GM19372 (cell line): ENCODE data around the gene LIX1L.

Experiments used
- ATAC-seq: cut with Tn5 transposase; IDR thresholded peaks from one replicate; pipeline ENCODE4 v1.9.1; 2021; ENCODE audit warnings: mild to moderate bottlenecking, low read depth, moderate library complexity; ENCODE audit not compliant: unreplicated experiment

LIX1L gene

DNA sequence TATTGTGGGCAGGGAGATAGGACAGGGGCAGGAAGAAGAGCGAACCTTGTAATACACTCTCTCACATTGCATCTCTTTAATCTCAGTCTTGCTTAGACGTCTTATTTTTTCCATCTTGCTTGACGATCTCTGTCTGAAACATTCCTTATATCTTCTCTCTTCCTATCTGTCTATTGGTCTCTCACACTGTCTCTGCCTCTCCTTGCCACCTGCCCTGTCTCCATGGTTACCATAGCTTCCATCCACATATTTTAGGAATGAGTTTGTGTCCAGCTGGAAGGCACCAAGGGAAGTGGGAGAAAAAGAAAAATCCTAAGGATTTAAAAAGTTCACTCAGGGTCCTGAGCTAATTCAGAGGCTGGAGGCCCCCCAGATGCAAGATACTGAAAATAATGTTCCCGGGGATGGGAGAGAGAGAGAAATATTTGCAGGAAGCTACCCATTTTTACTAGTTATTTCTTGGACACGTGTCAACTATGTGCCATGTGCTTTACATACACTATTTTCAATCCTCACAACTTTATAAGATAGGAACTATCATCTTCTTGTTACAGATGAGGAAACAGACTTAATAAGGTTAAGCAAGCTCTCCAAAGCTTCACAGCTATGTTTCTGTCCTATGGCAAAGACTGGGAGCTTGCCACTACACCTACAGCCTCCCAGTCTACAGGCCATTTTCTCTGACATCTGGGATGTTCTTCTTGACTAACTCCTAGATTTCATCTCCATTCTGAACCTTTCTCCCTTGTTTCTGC is 5.6 kb upstream of the LIX1L start:
- ATAC-seq = no peak

DNA sequence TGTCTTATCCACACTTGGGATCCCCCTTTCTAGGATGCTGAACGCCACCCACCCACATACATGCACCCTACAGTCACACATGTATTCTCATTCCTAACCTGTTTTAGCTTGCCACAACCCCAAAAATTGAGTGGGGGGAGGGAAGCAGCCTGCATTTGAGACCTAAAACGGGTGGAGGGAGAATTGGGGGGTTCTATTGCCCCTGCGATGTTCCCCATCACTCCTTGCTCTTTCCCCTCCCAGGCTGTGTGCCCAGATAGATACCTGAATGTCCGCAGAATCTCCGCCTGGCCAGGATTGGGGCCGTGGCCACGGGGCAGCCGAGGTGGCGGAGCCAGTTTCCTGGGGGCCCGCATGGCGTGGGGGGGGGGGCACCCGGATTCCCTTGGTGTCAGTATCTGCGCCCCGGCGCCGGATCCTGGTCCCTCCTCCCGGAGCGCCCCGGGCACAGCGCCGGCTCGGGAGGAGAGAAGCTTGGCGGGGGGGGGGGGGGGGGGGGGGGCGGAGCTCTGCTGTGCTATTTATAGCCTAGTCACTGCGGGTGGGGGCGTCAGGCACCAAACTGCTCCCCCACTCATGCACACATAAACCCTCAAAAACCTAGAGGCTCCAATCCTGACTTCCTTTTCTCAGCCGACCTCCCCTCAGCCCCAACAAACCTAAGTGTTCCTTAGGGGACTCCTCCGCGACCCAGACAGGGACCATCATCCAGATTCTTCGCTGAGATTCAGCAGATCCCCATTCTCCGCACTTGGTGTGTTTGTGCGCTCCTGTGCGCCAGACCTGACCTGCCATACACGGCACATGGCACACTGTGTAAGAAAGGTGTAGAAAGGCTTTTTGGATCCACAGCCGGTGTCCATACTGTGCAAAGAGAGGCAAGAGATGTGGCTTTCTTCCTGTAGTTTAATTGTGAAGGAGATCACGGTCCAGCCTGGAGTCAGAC is 4.6 kb upstream of the LIX1L start:
- no peak for ATAC-seq

DNA sequence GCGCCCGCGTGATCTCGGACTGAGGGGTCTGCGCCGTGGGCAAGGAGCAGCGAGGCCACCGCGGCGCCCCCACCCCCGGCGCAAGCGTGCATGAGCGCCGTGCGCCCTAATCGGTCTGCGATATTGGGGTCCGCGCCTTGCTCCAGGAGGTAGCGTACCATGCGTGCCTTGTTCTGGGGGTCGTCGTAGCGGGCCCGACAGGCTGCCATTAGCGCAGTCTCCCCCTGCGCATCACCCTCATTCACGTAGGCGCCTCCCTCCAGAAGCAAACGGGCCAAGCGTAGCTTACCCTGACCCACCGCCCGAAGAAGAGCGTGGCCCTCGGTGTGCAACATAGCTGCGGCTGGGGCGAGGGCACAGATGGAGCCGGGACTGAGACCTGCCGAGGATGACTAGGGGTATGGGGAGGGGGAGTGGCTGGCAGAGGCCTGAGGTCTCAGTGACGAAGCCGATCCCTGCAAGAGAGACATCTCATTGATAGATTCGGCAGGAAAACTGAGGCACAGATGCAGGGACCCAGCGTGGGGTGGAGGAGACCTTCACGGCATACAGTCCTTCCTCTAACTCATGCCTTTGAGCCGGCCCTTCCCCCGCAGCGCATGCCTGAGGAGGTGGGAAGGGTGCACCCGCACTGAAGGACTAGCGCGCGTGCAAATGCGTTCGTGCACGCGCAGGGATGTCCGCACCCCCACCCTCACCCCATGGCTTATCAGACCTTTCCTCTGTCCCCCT is 3.8 kb upstream of the LIX1L start:
- no peak for ATAC-seq

GRCh38 chr1:145961109-145961424 is 3.2 kb upstream of the LIX1L start:
- no peak for ATAC-seq

GRCh38 chr1:145960468-145961108 is 2.8 kb upstream of the LIX1L start:
- no peak for ATAC-seq

- ATAC-seq = no peak
Measured at GRCh38 chr1:145959957-145960467, 2.2 kb upstream of the LIX1L start.

- ATAC-seq = no peak
Measured at GRCh38 chr1:145959333-145959732, 1.5 kb upstream of the LIX1L start.

- no peak for ATAC-seq
Measured at GRCh38 chr1:145958734-145959133, 917 bp upstream of the LIX1L start.

DNA sequence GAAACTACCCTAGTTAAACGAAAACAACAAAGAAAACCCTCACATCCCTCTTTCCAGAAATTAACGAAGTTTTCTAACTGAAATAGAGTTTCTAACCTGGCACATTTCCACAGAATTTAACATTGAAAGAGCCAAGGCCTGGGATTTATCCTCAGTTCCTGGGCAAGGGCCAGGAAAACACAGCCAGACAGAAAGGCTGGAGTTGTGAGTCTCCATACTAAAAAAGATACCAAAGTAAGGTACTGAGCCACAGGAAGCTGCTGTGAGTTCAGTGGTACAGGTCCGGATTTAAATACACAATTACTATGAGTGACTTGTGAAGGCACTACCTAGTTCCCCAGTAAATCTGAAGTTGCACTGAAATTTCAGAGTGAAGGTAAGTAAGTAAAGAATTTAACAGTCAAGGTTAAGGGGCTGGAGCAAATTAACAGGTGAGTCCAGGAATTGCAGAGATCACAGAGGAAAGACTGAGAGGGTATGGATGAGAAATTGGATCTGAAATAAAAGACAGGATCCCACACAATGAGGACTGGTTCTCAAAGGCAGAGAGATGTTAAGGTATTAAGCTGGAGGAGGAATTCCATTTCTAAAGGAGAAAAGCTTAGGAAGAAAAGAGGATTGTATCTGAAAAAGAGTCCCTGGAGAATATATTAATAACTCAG is 905 bp downstream of the LIX1L start:
- no peak for ATAC-seq

GRCh38 chr1:145956361-145956760 is 1.5 kb downstream of the LIX1L start:
- ATAC-seq = no peak

DNA sequence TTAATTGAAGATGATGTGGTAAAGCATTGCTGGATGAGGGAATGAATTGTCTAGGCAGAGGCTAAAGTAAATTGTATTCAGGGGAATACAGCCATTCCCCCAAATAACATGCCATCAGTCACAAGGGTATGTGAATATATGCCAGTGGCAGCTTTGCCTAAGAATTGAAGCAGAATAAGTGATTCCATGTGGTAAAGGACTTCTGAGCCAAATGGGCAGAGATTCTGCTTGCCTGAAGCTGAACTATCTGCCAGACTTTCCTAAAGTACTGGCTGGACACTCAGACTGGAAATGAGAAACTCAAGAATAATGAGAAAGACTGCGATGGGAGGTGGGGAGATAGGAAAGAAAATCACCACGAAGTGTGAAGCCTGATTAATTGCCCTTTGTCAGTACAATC is 2.4 kb downstream of the LIX1L start:
- ATAC-seq = no peak

DNA sequence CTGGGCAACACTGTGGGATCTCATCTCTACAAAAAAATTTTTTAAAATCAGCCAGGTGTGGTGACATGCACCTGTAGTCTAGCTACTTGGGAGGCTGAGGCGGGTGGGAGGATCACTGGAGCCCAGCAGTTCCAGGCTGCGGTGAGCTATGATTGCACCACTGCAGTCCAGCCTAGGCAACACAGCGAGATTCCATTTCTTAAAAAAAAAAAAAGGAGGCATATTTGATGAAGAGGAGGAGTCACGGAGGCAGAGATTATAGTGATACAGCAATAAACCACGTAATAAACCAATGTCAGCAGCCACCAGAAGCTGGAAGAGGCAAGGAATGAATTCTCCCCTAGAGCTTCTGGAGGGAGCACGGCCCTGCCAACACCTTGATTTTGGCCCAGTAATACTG is 4.0 kb downstream of the LIX1L start:
- no peak for ATAC-seq

DNA sequence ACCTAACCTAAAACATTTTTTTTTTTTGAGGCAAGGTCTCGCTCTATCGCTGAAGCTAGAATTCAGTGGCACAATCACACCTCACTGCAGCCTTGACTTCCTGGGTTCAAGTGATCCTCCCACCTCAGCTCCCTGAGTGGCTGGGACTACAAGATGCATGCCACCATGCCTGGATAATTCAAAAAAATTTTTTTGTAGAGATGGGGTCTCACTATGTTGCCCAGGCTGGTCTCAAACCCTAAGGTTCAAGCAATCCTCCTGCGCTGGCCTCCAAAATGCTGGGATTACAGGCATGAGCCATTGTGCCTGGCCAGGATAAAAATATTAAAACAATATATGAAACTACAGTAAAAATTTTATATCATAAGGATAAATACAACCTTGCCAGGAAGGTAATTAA is 4.9 kb downstream of the LIX1L start:
- ATAC-seq = no peak

GRCh38 chr1:145951526-145951925 is 6.3 kb downstream of the LIX1L start:
- no peak for ATAC-seq

- no peak for ATAC-seq
Measured at GRCh38 chr1:145949219-145949618, 8.6 kb downstream of the LIX1L start.

- ATAC-seq = no peak
Measured at GRCh38 chr1:145947551-145947950, 10.3 kb downstream of the LIX1L start.

- ATAC-seq = no peak
Measured at GRCh38 chr1:145946477-145946986, 11.3 kb downstream of the LIX1L start.

- ATAC-seq = no peak
Measured at GRCh38 chr1:145944532-145944931, 13.3 kb downstream of the LIX1L start.

DNA sequence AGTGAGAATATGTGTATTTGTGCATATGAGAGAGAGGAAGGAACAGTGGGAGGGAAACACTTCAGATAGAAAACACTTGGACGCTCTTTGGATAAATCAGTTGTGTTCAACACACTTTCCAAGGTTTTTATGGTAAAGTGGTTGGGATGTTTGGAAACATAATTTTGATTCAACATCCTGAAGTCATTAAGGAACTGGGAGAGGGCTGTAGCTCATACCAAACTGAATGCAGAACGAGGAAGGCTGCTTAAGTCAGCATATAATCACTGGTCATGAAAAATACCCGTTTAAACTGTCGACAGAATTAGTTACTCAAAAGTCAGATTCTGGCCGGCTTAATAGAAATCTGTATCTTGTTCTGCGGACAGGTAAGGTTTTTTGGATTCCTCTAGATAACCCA is 14.9 kb downstream of the LIX1L start:
- no peak for ATAC-seq

- no peak for ATAC-seq
Measured at GRCh38 chr1:145942405-145942804, 15.4 kb downstream of the LIX1L start.
